Muscle layer of colon (tissue), 2 donors: ENCODE data around the gene HSD17B3.
"Not testable (repeated sequence)": the region's sequence is repeated elsewhere in the genome, so short reads cannot be mapped to it uniquely, and the experiment has no call there.

Experiments used
- H3K27ac ChIP-seq: one replicate; pipeline ENCODE4 v1.7.0; 2013; ENCODE audit warnings: low read depth, mild to moderate bottlenecking, low read length, moderate library complexity
- H3K27me3 ChIP-seq, 2 donors: one replicate each; pipeline ENCODE4 v1.7.0; 2013; ENCODE audit warnings: low read length in 2 of 2, mild to moderate bottlenecking in 2 of 2; ENCODE audit not compliant: insufficient read depth in 2 of 2, control insufficient read depth in 1 of 2
- H3K36me3 ChIP-seq: one replicate; pipeline ENCODE4 v1.7.0; 2013; ENCODE audit warnings: mild to moderate bottlenecking, low read length; ENCODE audit not compliant: insufficient read depth
- H3K4me1 ChIP-seq: one replicate; pipeline ENCODE4 v1.7.0; 2013; ENCODE audit warnings: mild to moderate bottlenecking, low read length; ENCODE audit not compliant: insufficient read depth
- H3K4me3 ChIP-seq, 2 donors: one replicate each; pipeline ENCODE4 v1.7.0; 2013; ENCODE audit warnings: low read length in 2 of 2, low read depth in 1 of 2, mild to moderate bottlenecking in 1 of 2, moderate library complexity in 1 of 2
- H3K9ac ChIP-seq: one replicate; pipeline ENCODE4 v1.7.0; 2013; ENCODE audit warnings: low read length
- H3K9me3 ChIP-seq: one replicate; pipeline ENCODE4 v1.7.0; 2013; ENCODE audit warnings: mild to moderate bottlenecking, low read length
- donor health status: abdominal sarcoma.
- donor health status: Adenocarcinoma of cecum.

Gene HSD17B3

GRCh38 chr9:96327694-96328352 is 25.8 kb upstream of the HSD17B3 start:
- Histone ChIP-seq H3K4me1 (no peaks in the 10 kb centered on the region), H3K4me3 (no peak overlapping the region), H3K36me3 (peaks cover 22% of the 10 kb centered on the region), H3K27me3 (no peaks in the 10 kb centered on the region), H3K9ac (no peak overlapping the region), H3K9me3 (no peaks in the 10 kb centered on the region), H3K27ac (no peak overlapping the region)

GRCh38 chr9:96323169-96323568 is 21.2 kb upstream of the HSD17B3 start:
- no peak overlapping the region for H3K4me3 ChIP-seq
- no peaks in the 10 kb centered on the region for H3K9me3 ChIP-seq
- H3K4me1 ChIP-seq: no peaks in the 10 kb centered on the region
- no peak overlapping the region for H3K9ac ChIP-seq
- H3K27me3 ChIP-seq: no peaks in the 10 kb centered on the region
- H3K27ac ChIP-seq: no peak overlapping the region
- H3K36me3 ChIP-seq: peaks cover 9% of the 10 kb centered on the region

- H3K27ac ChIP-seq, H3K9me3 ChIP-seq, H3K9ac ChIP-seq, H3K36me3 ChIP-seq, H3K4me1 ChIP-seq, H3K27me3 ChIP-seq, H3K4me3 ChIP-seq: not testable (repeated sequence)
These were observed 20.8 kb upstream of the HSD17B3 start for GRCh38 chr9:96322736-96323135.

GRCh38 chr9:96322210-96322609 is 20.2 kb upstream of the HSD17B3 start:
- H3K4me1 ChIP-seq, H3K36me3 ChIP-seq, H3K27me3 ChIP-seq, H3K4me3 ChIP-seq, H3K9ac ChIP-seq, H3K27ac ChIP-seq, H3K9me3 ChIP-seq: not testable (repeated sequence)

GRCh38 chr9:96321515-96321914 is 19.5 kb upstream of the HSD17B3 start:
- H3K9me3 ChIP-seq: no peaks in the 10 kb centered on the region
- peaks cover 9% of the 10 kb centered on the region for H3K36me3 ChIP-seq
- no peak overlapping the region for H3K4me3 ChIP-seq

GRCh38 chr9:96320749-96321280 is 18.8 kb upstream of the HSD17B3 start:
- H3K9me3 ChIP-seq: no peaks in the 10 kb centered on the region
- no peak overlapping the region for H3K27ac ChIP-seq
- peaks cover 9% of the 10 kb centered on the region for H3K36me3 ChIP-seq
- H3K4me3 ChIP-seq: no peak overlapping the region
- H3K27me3 ChIP-seq: no peaks in the 10 kb centered on the region
- no peak overlapping the region for H3K9ac ChIP-seq
- no peaks in the 10 kb centered on the region for H3K4me1 ChIP-seq

More at GRCh38 chr9:96321515-96321914, 19.5 kb upstream of the HSD17B3 start:
- Histone ChIP-seq H3K27ac (no peak overlapping the region), H3K4me1 (no peaks in the 10 kb centered on the region), H3K27me3 (no peaks in the 10 kb centered on the region), H3K9ac (no peak overlapping the region)

GRCh38 chr9:96318921-96319565 is 17.1 kb upstream of the HSD17B3 start:
- Histone ChIP-seq H3K4me1 (no peaks in the 10 kb centered on the region), H3K9me3 (no peaks in the 10 kb centered on the region), H3K27ac (no peak overlapping the region), H3K9ac (no peak overlapping the region), H3K36me3 (peaks cover 3% of the 10 kb centered on the region), H3K4me3 (no peak overlapping the region), H3K27me3 (no peaks in the 10 kb centered on the region)

- Histone ChIP-seq H3K27ac (no peak overlapping the region), H3K36me3 (no peaks in the 10 kb centered on the region), H3K4me1 (no peaks in the 10 kb centered on the region), H3K9ac (no peak overlapping the region), H3K9me3 (peaks cover 3% of the 10 kb centered on the region), H3K4me3 (no peak overlapping the region), H3K27me3 (no peaks in the 10 kb centered on the region)
These were observed 15.5 kb upstream of the HSD17B3 start for GRCh38 chr9:96317335-96317980.

GRCh38 chr9:96309850-96310249 is 7.9 kb upstream of the HSD17B3 start:
- H3K4me3 ChIP-seq: no peak overlapping the region
- H3K9ac ChIP-seq: no peak overlapping the region
- H3K27me3 ChIP-seq: no peaks in the 10 kb centered on the region
- H3K9me3 ChIP-seq: peaks cover 3% of the 10 kb centered on the region
- no peaks in the 10 kb centered on the region for H3K4me1 ChIP-seq
- H3K27ac ChIP-seq: no peak overlapping the region
- H3K36me3 ChIP-seq: no peaks in the 10 kb centered on the region

- H3K36me3 ChIP-seq, H3K4me1 ChIP-seq, H3K27ac ChIP-seq, H3K9ac ChIP-seq, H3K4me3 ChIP-seq, H3K9me3 ChIP-seq, H3K27me3 ChIP-seq: not testable (repeated sequence)
These were observed 5.0 kb upstream of the HSD17B3 start for GRCh38 chr9:96306958-96307357.

GRCh38 chr9:96305171-96305570 is 3.2 kb upstream of the HSD17B3 start:
- no peak overlapping the region for H3K4me3 ChIP-seq
- no peak overlapping the region for H3K9ac ChIP-seq
- H3K9me3 ChIP-seq: no peaks in the 10 kb centered on the region
- no peaks in the 10 kb centered on the region for H3K27me3 ChIP-seq
- H3K36me3 ChIP-seq: no peaks in the 10 kb centered on the region
- no peaks in the 10 kb centered on the region for H3K4me1 ChIP-seq
- no peak overlapping the region for H3K27ac ChIP-seq
